Fibroblast of the conjunctiva (primary cell): ENCODE measurements around the gene CTSD.
A peak's percentile ranks its signal among the peaks of the same experiment; 100 is the strongest.
"Not testable (repeated sequence)": the region's sequence is repeated elsewhere in the genome, so short reads cannot be mapped to it uniquely, and the experiment has no call there.

ENCODE experiments used
- DNase-seq: peaks from one replicate; pipeline ENCODE4 v3.0.0-alpha.2; 2010; ENCODE audit warnings: low read depth

Gene CTSD

DNA sequence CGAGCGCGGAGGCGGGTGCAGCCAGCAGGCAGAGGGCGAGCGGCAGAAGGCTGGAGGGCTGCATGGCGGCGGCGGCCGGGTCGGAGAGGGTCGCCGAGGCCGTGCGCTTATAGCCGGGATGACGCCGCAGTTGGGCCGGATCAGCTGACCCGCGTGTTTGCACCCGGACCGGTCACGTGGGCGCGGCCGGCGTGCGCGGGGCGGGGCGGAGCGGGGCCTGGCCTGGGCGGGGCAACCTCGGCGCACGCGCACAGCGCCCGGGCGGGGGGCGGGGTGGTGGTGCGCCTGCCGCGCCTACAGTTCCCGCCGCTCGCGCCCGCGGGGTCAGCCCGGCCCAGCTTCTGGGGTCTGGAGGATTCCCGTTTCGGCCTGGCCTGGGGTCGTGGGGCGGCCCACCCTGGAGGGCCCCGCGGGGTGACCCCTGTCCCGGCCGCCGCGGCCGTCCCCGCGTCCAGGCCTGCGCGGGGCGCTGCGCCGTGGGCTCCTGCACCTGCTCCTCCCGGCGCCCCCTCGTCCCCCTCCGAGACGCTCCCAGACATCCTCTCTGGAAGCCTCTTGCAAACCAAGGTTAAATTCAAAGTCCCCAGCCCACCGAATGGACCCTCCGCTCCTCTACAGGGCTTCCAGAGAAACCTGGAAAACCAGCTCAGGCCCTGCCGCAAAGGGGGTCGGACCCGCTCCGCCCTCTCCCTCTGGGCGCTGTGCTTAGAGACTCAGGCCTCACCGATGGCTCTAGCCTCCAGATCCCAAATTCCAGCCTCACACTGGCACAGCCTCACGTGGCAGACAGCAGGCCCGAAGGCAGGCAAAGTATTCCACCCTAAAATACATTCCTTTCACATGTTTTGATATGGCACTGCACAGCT lies at the start of gene CTSD:
Gene CTSD (minus strand): TSS at position 132 of the 866 bp plus-strand sequence. CDS start 68 bp downstream, at position 64.
- peak; percentile 51 for DNase-seq

DNA sequence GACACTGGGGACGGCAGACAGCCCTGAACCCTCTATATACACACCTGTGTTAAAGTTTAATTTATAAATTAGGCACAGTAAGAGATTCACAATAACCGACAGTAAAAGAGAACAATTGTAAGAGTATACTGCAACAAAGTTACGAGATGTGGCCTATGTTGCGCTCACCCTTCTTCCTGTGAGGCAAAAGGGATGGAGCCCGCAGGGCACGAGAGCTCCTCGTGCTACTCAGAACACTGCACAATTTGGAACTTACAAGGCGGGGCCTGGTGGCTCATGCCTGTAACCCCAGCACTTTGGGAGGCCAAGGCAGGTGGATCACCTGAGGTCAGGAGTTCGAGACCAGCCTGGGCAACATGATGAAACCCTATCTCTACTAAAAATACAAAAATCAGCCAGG lies 49.6 kb upstream of the CTSD start:
- not testable (repeated sequence) for DNase-seq

DNA sequence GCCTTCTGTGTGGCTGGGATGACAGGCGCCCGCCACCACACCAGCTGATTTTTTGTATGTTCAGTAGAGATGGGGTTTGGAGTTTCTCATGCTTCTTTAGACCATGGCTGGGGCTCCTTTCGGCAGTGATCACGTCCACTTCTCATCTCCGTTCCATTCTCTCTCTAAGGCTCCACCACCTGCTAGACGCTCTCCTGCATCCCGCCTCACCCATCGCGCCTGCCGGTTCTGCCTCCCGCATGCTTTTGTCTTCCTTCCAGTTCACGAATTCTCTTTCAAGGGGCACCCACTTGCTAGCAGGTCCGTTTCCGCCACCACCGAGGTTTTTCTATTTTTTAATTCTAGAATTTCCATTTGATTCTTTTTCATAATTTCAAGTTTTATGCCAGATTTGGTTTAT lies 49.1 kb upstream of the CTSD start:
- DNase-seq: no peak

DNA sequence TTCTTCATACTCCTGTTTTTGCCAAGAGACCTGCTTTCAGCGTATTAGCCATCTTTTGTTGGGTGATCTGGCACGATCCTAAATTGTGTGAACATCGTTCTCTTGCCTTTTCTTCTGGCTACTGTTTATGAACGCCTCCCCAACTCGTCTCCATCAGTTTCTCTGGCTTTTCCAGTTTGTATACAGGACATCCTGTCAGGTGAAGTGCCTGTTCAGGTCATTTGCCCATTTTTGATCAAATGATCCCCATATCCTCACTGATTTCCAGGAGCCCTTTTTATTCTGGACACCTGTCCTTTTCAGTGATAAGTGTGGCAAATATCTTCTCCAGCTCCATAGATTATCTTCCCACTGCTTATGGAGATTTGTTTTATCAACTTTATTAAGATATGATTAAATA lies 48.5 kb upstream of the CTSD start:
- DNase-seq: no peak

DNA sequence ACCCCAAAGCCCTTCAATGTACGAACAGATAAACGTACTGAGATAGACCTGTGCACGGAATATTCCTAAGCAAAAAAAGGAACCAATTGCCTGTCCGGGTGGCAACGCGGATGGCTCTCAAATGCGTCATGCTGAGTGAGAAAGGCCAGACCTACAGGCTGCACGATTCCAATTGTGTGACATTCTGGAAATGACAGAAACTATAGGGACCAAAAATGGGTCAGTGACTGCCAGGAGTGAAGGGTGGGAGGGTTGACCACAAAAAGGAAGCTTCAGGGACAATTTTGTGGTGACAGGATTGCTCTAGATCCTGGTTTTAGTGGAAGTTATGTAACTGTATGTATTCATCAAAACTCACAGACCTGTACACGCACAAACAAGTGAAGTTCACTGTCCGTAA lies 47.0 kb upstream of the CTSD start:
- DNase-seq: no peak

DNA sequence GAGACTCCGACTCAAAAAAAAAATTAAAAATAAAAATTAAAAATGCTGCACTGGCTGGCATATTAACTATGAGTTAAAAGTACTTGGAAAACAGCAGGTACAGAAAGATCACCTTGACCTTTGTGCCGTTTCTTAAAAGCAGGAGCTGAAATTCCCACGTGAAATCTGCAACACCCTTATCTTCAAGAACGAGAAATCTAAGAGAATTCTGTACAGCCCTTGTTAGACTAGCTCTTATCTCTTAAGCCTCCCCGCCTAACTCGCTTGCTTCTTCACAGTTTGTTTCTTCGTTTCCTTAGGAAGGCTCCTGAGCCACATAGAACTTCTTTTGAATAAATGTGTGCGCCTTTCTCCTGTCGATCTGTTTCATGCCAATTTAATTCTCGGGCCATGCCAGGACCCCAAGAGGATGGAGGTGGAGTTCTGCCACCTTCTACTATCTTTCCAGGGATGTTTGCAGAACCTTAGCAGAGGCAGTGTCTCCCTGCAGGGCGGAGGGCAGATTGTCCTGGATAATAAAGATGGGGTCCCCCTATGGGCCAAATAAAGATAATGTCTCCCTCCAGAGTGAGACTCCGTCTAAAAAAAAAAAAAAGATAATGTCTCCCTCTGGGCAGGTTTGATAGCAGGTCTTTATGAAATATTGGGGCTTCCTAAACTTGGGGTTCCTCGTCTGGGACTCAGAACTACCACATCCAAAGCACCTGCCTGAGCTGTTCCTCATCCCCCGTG lies 43.7 kb upstream of the CTSD start:
- DNase-seq: no peak

DNA sequence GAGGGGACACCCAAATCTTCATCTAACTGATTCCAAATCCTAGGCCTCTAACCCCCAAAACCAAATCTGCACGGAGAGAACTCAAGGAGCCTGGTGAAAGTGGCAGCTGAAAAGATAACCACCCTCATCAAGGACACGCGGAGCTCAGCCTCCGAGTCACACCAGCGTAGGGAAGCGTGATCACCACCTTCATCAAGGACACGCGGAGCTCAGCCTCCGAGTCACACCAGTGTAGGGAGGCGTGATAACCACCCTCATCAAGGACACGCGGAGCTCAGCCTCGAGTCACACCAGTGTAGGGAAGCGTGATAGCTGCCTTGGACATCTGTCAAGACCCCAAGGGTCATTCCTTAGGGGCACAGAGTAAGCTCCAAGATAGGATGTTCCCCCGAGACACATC lies 41.8 kb upstream of the CTSD start:
- DNase-seq: no peak

DNA sequence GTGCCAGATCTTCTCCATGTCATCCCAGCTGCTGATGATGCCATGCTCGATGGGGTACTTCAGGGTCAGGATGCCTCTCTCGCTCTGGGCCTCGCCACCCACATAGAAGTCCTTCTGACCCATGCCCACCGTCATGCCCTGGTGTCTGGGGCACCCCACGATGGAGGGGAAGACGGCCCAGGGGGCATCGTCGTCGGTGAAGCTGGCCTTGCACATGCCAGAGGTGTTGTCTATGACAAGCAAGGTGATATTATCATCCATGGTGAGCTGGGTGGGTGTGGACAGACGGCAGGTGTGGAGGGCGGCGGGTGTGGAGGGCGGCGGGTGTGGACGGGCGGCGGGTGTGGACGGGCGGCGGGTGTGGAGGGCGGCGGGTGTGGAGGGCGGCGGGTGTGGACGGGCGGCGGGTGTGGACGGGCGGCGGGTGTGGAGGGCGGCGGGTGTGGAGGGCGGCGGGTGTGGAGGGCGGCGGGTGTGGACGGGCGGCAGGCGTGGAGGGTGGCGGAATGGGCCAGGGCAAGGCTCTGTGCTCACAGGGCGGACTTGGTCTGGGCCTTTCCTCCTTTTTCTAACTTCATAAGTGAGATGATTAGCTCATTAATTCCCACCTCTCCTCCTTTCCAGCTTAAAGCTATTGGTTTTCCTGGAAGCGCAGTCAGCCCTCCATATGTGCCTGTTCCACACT lies 40.2 kb upstream of the CTSD start:
- not testable (repeated sequence) for DNase-seq

DNA sequence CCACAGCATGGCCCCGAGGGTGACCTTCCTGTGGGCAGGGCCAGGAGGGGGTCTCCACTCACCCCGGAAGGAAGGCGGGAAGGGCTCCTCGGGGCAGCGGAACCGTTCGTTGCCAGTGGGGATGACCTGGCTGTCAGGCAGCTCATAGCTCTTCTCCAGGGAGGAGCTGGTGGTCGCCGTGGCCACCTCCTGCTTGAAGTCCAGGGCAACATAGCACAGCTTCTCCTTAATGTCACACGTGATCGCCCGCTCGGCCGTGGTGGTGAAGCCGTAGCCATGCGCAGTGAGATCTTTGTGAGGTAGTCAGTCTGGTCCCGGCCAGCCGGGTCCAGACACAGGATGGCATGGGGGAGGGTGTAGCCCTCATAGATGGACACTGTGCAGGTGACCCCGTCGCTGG lies 39.5 kb upstream of the CTSD start:
- no peak for DNase-seq

DNA sequence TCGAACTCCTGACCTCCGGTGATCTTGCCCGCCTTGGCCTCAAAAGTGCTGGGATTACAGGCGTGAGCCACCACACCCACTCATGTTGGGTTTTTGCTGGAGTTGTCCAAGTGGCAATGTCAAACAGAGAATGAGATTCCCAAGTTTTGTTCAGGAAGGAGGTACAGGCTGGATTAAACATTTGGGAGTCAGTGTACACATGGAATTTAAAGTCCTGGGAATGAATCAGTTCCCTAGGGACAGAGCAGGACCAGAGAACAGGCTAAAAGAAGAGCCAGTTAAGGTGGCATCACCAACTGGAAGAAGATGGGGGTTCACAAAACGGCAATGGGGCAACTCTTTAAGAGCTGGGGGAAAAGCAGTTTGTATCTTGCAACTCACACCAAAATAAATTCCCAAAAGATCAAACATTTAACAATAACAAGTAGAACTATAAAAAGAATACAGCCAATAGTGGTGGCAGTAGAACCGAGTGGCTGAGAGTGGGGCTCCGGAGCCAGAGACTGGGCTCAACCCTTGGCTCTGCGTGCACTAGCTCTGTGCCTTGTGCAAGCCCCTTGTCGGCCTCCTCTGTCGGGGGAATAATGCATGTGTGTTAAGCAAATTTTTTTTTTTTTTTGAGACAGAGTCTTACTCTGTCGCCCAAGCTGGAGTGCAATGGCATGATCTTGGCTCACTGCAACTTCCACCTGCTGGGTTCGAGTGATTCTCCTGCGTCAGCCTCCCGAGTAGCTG lies 33.8 kb upstream of the CTSD start:
- DNase-seq: no peak

DNA sequence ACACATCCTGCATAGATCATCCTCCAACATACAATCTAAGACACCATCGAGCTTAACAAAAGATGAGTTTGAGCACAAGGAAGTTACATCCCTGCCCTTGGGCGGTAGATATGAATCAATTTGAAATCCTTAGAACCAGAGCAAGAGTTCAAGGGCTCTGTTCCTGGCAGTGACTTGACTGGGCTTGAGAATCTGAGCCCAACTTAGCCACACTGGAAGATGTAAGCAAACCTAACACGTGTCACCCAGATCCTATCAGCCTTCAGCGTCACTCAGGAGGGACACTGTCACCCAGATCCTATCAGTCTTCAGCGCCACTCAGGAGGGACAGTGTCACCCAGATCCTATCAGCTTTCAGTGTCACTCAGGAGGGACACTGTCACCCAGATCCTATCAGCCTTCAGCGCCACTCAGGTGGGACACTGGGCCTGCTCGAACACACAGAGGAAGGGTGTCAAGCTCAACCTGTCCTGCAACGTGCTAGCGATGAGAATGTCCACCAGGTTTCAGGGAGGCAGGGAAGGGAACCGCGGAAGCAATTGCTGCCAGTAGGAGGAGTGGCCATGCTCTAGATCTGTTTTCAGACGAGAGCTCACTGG lies 32.8 kb upstream of the CTSD start:
- DNase-seq: no peak

DNA sequence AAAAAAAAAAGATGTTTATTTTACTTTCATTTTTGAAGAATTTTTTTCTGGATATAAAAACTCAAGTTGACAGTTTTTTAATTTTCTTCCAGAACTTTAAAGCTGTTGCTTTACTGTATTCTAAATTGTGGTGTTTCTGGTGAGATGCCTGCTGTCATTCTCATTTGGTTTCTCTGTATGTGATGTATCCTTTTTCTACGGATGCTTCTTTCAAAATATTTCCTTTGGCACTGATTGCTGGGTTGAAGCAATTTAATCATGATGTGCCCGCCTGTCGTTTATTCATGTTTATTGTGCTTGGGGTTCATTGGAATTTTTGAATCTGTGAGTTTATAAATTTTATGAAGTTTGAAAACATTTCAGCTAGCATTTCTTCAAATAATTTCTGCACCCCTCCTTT lies 29.4 kb upstream of the CTSD start:
- DNase-seq: no peak

DNA sequence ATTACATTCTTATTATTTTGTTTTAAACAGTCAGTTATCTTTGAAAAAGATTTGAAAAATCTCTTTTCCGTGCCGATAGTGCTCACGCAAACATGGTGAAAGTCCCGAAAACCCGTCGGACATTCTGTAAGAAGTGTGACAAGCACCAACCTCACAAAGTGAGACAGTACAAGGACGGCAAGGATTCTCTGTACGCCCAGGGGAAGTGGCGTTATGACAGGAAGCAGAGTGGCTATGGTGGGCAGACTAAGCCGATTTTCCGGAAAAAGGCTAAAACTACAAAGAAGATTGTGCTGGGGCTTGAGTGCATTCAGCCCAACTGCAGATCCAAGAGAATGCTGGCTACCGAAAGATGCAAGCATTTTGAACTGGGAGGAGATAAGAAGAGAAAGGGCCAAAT lies 28.7 kb upstream of the CTSD start:
- DNase-seq: no peak

DNA sequence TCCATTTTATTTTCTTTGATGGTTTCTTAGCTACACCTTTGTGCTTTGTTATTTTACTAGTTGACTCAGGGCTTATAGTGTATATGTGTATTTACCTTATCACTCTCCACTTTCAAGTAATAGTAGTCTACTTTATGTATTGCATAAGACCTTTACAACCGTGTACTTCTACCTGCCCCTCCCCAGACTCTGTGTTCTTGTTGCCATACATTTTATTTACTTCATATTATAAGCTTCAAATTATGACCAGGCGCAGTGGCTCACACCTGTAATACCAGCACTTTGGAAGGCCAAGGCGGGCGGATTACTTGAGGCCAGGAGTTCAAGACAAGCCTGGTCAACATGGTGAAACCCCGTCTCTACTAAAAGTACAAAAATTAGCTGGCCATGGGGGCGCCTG lies 28.2 kb upstream of the CTSD start:
- DNase-seq: no peak

DNA sequence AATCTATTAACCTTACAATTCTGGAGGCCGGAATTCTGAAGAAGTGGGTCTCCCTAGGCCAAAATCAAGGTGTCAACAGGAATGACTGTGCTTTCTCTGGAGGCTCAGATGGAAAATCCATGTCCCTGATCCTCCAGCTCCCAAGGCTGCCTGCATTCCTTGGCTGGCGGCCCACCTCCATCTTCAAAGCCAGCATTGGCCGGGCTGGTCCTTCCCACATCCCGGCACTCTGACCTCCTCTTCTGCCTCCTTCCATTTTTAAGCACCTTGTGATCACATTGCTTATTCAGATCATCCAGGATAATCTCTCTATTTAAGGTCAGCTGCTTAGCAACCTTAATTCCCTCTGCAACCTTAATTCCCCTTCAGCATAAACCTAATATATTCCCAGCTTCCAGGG lies 22.7 kb upstream of the CTSD start:
- DNase-seq: no peak

DNA sequence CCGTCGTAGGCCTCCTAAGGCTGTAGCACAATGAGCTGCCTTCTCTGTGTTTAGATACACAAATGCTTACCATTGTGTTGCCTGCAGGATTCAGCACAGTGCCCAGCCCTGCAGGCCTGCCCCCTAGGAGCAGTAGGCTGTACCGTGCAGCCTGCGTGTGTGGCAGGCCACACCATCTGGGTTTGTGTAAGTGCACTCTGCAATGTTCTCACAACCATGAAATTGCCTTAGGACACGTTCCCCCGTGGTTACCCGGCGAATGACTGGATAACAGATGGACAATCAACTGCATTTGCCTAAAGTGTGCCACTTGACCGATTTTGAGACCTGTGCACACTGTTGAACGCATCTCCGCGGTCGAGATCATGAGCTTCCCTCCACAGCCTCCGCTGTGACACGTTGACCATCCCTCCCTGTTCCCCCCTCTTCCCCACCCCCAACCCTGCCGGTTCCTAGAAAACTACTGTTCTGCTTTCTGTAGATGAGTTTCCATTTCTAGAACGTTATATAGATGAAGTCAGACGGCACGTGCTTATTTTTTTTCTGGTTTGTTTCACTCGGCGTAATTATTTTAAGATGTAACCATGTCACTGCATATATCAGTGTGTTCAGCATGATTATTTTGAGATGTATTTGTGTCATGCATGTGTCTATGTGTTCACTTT lies 22.2 kb upstream of the CTSD start:
- DNase-seq: no peak

DNA sequence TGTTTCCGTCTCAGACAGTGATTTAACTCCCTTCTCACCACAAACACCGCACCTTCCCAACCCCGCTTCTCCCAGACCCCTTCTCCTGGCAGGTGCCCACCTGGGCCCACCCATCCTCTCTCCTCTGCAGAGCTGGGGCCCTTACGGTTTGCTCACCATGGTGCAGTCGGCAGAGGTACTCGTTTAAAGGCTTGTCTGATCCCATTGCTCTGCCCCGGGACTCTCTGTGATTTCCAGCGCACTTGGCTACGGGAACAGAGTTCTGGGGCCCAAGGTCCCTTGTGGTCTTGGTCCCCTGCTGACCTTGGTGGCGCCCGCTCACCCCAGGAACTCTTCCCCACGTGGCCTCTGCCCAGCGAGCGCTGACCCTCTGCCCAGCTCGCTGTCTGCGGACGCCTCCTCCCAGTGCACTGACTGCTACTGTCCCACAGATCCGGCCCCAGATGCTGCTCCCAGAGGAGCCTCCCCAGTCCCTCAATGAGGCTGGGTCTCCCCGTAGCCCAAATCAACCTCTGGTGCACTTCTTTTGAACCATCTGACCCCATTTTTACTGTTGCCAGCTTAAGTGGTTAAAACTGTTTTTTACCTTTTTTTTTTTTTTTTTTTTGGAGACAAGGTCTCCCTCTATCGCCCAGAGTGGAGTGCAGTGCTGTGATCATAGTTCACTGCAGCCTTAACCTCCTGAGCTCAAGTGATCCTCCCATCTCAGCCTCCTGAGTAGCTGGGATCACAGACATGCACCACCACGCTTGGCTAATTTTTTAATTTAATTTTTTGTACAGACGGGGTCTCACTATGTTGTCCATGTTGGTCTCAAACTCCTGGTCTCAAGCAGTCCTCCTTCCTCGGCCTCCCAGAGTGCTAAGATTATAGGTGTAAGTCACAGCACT lies 21.3 kb upstream of the CTSD start:
- no peak for DNase-seq

DNA sequence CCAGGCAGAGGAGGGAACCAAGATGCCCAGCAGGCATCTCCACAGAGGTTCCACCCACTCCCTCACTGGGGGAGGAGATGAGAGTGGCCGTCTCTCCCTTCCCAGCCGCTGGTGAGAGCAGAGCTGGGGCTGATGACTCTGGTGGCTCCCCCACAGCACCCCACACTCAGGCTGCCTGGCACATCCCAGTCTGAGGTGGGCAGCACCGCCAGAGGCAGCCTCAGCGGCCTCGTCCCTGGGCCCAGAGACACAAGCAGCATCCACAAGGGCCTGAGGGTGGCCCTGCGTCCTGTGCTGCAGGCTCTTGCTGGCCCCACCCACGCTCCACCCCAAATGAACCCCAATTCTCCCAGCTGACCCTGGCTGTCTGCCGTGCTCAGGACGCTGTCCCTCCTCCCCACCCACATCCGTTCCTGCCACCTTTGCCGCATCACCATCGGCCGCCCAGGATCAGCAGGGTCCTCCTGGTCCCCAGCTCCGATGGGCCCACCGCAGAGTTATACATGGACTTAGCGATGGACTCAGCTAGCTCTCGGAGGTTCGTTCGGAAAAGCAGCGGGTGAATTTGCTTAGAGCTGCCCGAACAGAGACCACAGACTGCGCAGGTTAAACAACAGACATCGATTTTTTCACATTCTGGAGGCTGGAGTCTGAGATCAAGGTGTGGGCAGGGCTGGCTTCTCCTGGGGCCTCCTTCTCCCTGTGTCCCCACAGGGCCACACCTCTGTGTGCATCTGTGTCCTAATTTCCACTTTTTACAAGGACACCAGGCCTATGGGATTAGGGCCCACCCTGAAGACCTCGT lies 20.2 kb upstream of the CTSD start:
- DNase-seq: no peak
